Activated CD4-positive, alpha-beta T cell treated with anti-CD3 and anti-CD28 coated beads for 36 hours (primary cell): ENCODE data around the gene TTC28. TPM values are rescaled to one million over a fixed set of nuclear protein-coding genes. Genes with fewer than 3 reads are reported as not detected.

ENCODE experiments used
- ATAC-seq: fragments of 200-7000 bp; cut with Tn5 transposase; one replicate; pipeline ENCODE4 v1.10.0; 2021; ENCODE audit warnings: mild to moderate bottlenecking, moderate library complexity
- CTCF ChIA-PET: fragments of 350-600 bp; sonication (Branson Sonifier 250); formaldehyde crosslinking; loops from one replicate; lab custom pipeline; 2021; ENCODE audit warnings: antibody characterized with exemption; lab: Charles Lee
- POLR2A ChIA-PET: fragments of 350-600 bp; sonication (Branson Sonifier 250); formaldehyde crosslinking; loops from one replicate; lab custom pipeline; 2021; ENCODE audit warnings: antibody characterized with exemption, inconsistent platforms; lab: Charles Lee
- DNase-seq: peaks from one replicate; pipeline ENCODE4 v3.0.0-alpha.2; 2020
- H3K27ac Mint-ChIP-seq: one replicate; pipeline ENCODE4 v1.8.0; 2021; ENCODE audit warnings: mixed read lengths
- H3K27me3 Mint-ChIP-seq: one replicate; pipeline ENCODE4 v1.8.0; 2021; ENCODE audit warnings: mixed read lengths
- H3K36me3 Mint-ChIP-seq: one replicate; pipeline ENCODE4 v1.8.0; 2021; ENCODE audit warnings: low read depth, mixed read lengths
- H3K4me1 Mint-ChIP-seq: one replicate; pipeline ENCODE4 v1.8.0; 2021; ENCODE audit warnings: mixed read lengths
- H3K4me3 Mint-ChIP-seq: one replicate; pipeline ENCODE4 v1.8.0; 2021; ENCODE audit warnings: mild to moderate bottlenecking, moderate library complexity, mixed read lengths
- H3K9me3 Mint-ChIP-seq: one replicate; pipeline ENCODE4 v1.8.0; 2021; ENCODE audit warnings: low read depth, mixed read lengths
- intact Hi-C, 2 experiments: fragments of 100-400 bp; cut with DNase I in 1 of 2; cut with micrococcal nuclease in 1 of 2; formaldehyde crosslinking; loops; one replicate each; pipeline versions ENCODE4 v1.14.2 to v1.15.1; 2022 to 2024; cut with DNase I, micrococcal nuclease
- total RNA-seq, 2 experiments: library from RNA; stranded (reverse); gene quantifications; one replicate each; pipeline ENCODE4 v1.2.3, GENCODE V29; 2021

Gene TTC28
- total RNA-seq, 2 experiments from 2014 or later = 1.0 to 1.4 TPM

GRCh38 chr22:28254396-28254795 lies 425.2 kb downstream of the TTC28 start:
- no peak overlapping the region for H3K27ac Mint-ChIP-seq
- ChIA-PET POLR2A (no interaction called here), CTCF (no interaction called here)
- no peaks in the 10 kb centered on the region for H3K4me1 Mint-ChIP-seq
- intact Hi-C loops = no loop called here
- H3K36me3 Mint-ChIP-seq = no peaks in the 10 kb centered on the region
- no peak overlapping the region for H3K4me3 Mint-ChIP-seq
- DNase-seq (no peak), ATAC-seq (no peak)
- H3K27me3 Mint-ChIP-seq = no peaks in the 10 kb centered on the region
- no peaks in the 10 kb centered on the region for H3K9me3 Mint-ChIP-seq

DNA sequence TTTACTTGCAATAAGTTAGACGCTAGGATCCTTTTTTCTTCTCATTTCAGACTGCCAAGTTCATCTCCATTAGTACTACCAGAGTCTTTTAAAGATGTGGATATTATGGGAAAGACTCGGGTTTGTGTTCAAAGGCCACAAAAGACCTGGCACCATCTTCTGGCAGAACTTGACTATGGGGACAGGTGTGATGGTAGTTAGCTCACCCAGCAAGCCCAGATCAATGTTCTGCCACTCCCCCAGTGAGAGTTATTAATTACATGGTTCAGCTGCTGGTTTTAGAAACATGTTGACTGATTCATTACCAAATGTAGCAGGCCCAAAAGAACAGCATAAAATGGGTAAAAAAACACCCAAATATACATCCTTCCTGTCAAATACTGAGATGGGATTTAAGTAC lies 427.1 kb downstream of the TTC28 start:
- Mint-ChIP-seq H3K36me3 (no peaks in the 10 kb centered on the region), H3K27ac (no peak overlapping the region), H3K4me3 (no peak overlapping the region), H3K27me3 (no peaks in the 10 kb centered on the region), H3K9me3 (no peaks in the 10 kb centered on the region), H3K4me1 (no peaks in the 10 kb centered on the region)
- intact Hi-C loops = loop anchor here in 1 of 2 experiments (2.0 kb wide), 1 partner anchor 190 kb away; no protein-coding TSS in a partner anchor
- CTCF ChIA-PET = interaction anchor here (1.1 to 1.5 kb wide), 2 partner anchors 8 to 185 kb away, joined by 3 to 4 read pairs; no protein-coding TSS in a partner anchor
- POLR2A ChIA-PET = no interaction called here
- no peak for ATAC-seq
- DNase-seq = no peak

- CTCF ChIA-PET = no interaction called here
- ATAC-seq (no peak), DNase-seq (no peak)
- no peak overlapping the region for H3K27ac Mint-ChIP-seq
- no peak overlapping the region for H3K4me3 Mint-ChIP-seq
- no peaks in the 10 kb centered on the region for H3K9me3 Mint-ChIP-seq
- H3K4me1 Mint-ChIP-seq = no peaks in the 10 kb centered on the region
- intact Hi-C loops = no loop called here
- H3K36me3 Mint-ChIP-seq = no peaks in the 10 kb centered on the region
- POLR2A ChIA-PET = no interaction called here
- no peaks in the 10 kb centered on the region for H3K27me3 Mint-ChIP-seq
These were observed 429.5 kb downstream of the TTC28 start for GRCh38 chr22:28250036-28250695.

DNA sequence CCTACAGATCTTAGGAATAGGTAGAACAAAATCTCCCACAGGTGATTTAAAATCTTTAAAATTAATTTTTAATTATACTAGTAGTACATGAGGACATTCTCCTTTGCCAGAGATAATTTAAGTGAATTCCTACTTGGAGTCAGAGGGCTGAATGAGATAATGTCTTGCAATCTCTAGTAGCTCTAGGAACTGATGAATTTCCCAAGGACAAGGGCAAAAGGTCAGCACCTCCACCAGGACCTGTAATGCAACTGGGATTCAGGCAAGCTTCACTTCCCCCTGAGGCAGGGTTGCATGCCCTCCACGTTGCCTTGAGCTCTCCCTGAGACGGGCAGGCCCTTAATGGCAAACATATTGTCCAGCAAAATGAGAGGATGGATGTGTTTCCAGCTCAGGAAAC lies 430.2 kb downstream of the TTC28 start:
- no peak for DNase-seq
- H3K4me1 Mint-ChIP-seq = no peaks in the 10 kb centered on the region
- no peaks in the 10 kb centered on the region for H3K36me3 Mint-ChIP-seq
- ChIA-PET CTCF (no interaction called here), POLR2A (no interaction called here)
- no peak overlapping the region for H3K4me3 Mint-ChIP-seq
- no peak for ATAC-seq
- H3K9me3 Mint-ChIP-seq = no peaks in the 10 kb centered on the region
- no peaks in the 10 kb centered on the region for H3K27me3 Mint-ChIP-seq
- H3K27ac Mint-ChIP-seq = no peak overlapping the region
- intact Hi-C loops = no loop called here

- Mint-ChIP-seq H3K27me3 (no peaks in the 10 kb centered on the region), H3K9me3 (no peaks in the 10 kb centered on the region), H3K27ac (no peak overlapping the region), H3K4me1 (no peaks in the 10 kb centered on the region), H3K4me3 (no peak overlapping the region), H3K36me3 (no peaks in the 10 kb centered on the region)
- CTCF ChIA-PET = interaction anchor here (1.5 kb wide), 1 partner anchor 196 kb away, joined by 3 read pairs; no protein-coding TSS in a partner anchor
- DNase-seq (no peak), ATAC-seq (no peak)
- intact Hi-C loops = no loop called here
- POLR2A ChIA-PET = no interaction called here
These were observed 431.8 kb downstream of the TTC28 start for GRCh38 chr22:28247667-28248363.

DNA sequence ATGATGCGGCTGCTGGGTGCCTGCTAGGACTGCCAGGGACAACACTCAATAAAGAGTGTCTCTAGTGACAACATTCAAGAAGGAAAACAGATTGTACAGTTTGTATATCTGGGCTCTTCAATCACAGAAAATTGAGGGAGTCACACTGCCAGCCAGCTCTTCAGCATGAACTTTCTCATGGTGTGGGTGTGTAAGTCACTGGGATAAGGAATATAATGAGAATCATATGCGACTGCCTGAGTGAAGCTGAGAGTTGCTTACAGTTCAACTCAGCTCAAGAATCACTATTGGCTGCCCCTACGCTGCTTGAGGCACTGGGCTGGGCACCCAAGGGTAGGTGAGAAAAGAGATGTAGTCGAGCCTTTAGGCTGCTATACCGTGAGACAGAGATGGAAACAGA lies 432.5 kb downstream of the TTC28 start:
- ATAC-seq (no peak), DNase-seq (no peak)
- intact Hi-C loops = no loop called here
- ChIA-PET CTCF (interaction anchor here (1.5 kb wide), 1 partner anchor 195 kb away, joined by 3 read pairs; no protein-coding TSS in a partner anchor), POLR2A (no interaction called here)
- H3K4me1 Mint-ChIP-seq = no peaks in the 10 kb centered on the region
- no peaks in the 10 kb centered on the region for H3K9me3 Mint-ChIP-seq
- no peaks in the 10 kb centered on the region for H3K36me3 Mint-ChIP-seq
- no peak overlapping the region for H3K4me3 Mint-ChIP-seq
- H3K27ac Mint-ChIP-seq = no peak overlapping the region
- no peaks in the 10 kb centered on the region for H3K27me3 Mint-ChIP-seq

DNA sequence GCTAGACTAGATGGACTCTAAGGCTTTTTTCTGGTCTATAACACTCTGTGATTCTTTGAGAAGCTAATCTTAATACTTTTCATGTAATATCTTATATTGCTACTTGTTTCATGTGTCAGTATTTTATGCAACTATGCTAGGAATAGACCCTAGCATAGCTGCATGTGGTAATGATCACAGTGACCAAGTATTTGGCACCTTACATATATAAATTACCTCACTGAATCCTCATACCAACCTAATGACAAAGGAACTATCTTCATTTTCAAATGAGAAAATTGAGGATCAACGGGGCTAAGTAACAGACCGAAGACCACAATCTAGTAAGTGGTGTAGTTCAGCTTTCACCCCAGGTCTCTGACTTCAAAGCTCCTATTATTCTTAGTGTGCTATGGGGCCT lies 433.2 kb downstream of the TTC28 start:
- intact Hi-C loops = no loop called here
- no peaks in the 10 kb centered on the region for H3K9me3 Mint-ChIP-seq
- CTCF ChIA-PET = interaction anchor here (0.9 to 1.5 kb wide), 2 partner anchors 13 to 194 kb away, joined by 3 read pairs; no protein-coding TSS in a partner anchor
- POLR2A ChIA-PET = no interaction called here
- ATAC-seq (no peak), DNase-seq (no peak)
- no peak overlapping the region for H3K27ac Mint-ChIP-seq
- H3K4me3 Mint-ChIP-seq = no peak overlapping the region
- no peaks in the 10 kb centered on the region for H3K4me1 Mint-ChIP-seq
- H3K27me3 Mint-ChIP-seq = no peaks in the 10 kb centered on the region
- H3K36me3 Mint-ChIP-seq = no peaks in the 10 kb centered on the region

- CTCF ChIA-PET = interaction anchor here (0.5 to 1.2 kb wide), 5 partner anchors 12 to 127 kb away, joined by 3 to 6 read pairs (median 3); no protein-coding TSS in a partner anchor
- no peak overlapping the region for H3K4me3 Mint-ChIP-seq
- no peaks in the 10 kb centered on the region for H3K9me3 Mint-ChIP-seq
- H3K36me3 Mint-ChIP-seq = no peaks in the 10 kb centered on the region
- no peaks in the 10 kb centered on the region for H3K4me1 Mint-ChIP-seq
- POLR2A ChIA-PET = no interaction called here
- no peak overlapping the region for H3K27ac Mint-ChIP-seq
- intact Hi-C loops = no loop called here
- H3K27me3 Mint-ChIP-seq = no peaks in the 10 kb centered on the region
- DNase-seq (no peak), ATAC-seq (no peak)
These were observed 433.9 kb downstream of the TTC28 start for GRCh38 chr22:28245579-28246224.

GRCh38 chr22:28244757-28245156 lies 434.9 kb downstream of the TTC28 start:
- Mint-ChIP-seq H3K36me3 (no peaks in the 10 kb centered on the region), H3K9me3 (no peaks in the 10 kb centered on the region), H3K4me1 (no peaks in the 10 kb centered on the region), H3K4me3 (no peak overlapping the region), H3K27ac (no peak overlapping the region), H3K27me3 (no peaks in the 10 kb centered on the region)
- DNase-seq (no peak), ATAC-seq (no peak)
- CTCF ChIA-PET = interaction anchor here (1.1 to 1.6 kb wide), 4 partner anchors 8 to 22 kb away, joined by 3 to 4 read pairs (median 4); no protein-coding TSS in a partner anchor
- intact Hi-C loops = no loop called here
- POLR2A ChIA-PET = no interaction called here

- intact Hi-C loops = no loop called here
- Mint-ChIP-seq H3K4me1 (no peaks in the 10 kb centered on the region), H3K9me3 (no peaks in the 10 kb centered on the region), H3K36me3 (no peaks in the 10 kb centered on the region), H3K27ac (no peak overlapping the region), H3K4me3 (no peak overlapping the region), H3K27me3 (no peaks in the 10 kb centered on the region)
- ChIA-PET CTCF (interaction anchor here (1.6 kb wide), 1 partner anchor 10 kb away, joined by 4 read pairs; no protein-coding TSS in a partner anchor), POLR2A (no interaction called here)
- DNase-seq (no peak), ATAC-seq (no peak)
These were observed 436.1 kb downstream of the TTC28 start for GRCh38 chr22:28243539-28243938.

DNA sequence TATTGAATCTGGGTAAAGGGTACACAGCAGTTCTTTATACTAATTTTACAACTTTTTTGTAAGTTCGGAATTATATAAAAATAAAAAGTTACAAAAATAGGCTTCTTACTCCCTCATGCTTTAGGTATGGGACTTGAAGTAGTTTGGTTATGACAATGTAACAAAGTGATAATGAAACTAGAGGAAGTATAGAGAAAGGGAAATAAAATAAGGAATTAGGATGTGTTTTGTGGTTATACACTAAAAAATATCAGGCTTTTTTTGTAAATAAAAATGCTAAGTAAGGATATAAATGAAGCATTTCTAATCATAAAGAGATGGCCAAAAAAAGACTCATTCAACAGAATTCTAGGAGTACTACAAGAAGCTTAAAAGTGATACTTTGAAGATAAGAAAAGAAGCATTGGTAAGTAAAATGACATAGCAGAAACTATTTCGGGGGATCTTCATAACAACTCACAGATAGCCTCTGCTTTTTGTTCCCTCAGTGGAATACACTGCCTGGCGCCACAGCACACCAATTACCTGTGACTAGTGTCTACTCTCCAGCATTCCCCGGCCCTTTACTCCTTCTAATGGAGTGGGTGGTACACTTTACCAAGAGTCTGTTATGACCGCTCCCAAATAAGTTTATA lies 437.9 kb downstream of the TTC28 start:
- POLR2A ChIA-PET = no interaction called here
- Mint-ChIP-seq H3K4me1 (no peaks in the 10 kb centered on the region), H3K9me3 (no peaks in the 10 kb centered on the region), H3K27me3 (no peaks in the 10 kb centered on the region), H3K4me3 (no peak overlapping the region), H3K36me3 (no peaks in the 10 kb centered on the region), H3K27ac (no peak overlapping the region)
- CTCF ChIA-PET = no interaction called here
- DNase-seq (no peak), ATAC-seq (no peak)
- intact Hi-C loops = no loop called here
